Spleen (tissue), 11 donors: ENCODE measurements around the gene RET. TPM values are rescaled to one million over a fixed set of nuclear protein-coding genes. Genes with fewer than 3 reads are reported as not detected.

ENCODE experiments used
- DNase-seq: peaks from one replicate; pipeline ENCODE4 v3.0.0-alpha.2; 2020
- H3K27ac ChIP-seq, 8 donors: fragments of 200-600 bp; sonication (generic) in 7 of 8; 1 replicate in 4 of 8; 2 replicates in 4 of 8; pipeline versions ENCODE4 v1.5.0 to v1.8.0; 2016 to 2021; ENCODE audit warnings: inconsistent platforms in 4 of 8, mild to moderate bottlenecking in 4 of 8, moderate library complexity in 1 of 8
- H3K27me3 ChIP-seq, 7 donors: fragments of 200-600 bp; sonication (generic) in 6 of 7; replicated peaks in 1 of 7; 1 replicate in 4 of 7; 2 replicates in 3 of 7; pipeline versions ENCODE4 v1.5.0 to v1.8.0; 2016 to 2021; ENCODE audit warnings: inconsistent platforms in 3 of 7, mild to moderate bottlenecking in 1 of 7
- H3K36me3 ChIP-seq, 6 donors: fragments of 200-600 bp; sonication (generic) in 5 of 6; 1 replicate in 4 of 6; 2 replicates in 2 of 6; pipeline versions ENCODE4 v1.5.0 to v1.8.0; 2016 to 2021; ENCODE audit warnings: inconsistent platforms in 2 of 6
- H3K4me1 ChIP-seq, 6 donors: fragments of 200-600 bp; sonication (generic) in 5 of 6; 1 replicate in 3 of 6; 2 replicates in 3 of 6; pipeline versions ENCODE4 v1.5.0 to v1.8.0; 2016 to 2021; ENCODE audit warnings: inconsistent platforms in 3 of 6
- H3K4me3 ChIP-seq, 8 donors: fragments of 200-600 bp; sonication (generic) in 7 of 8; 1 replicate in 4 of 8; 2 replicates in 4 of 8; pipeline versions ENCODE4 v1.5.0 to v1.8.0; 2016 to 2021; ENCODE audit warnings: inconsistent platforms in 4 of 8, mild to moderate bottlenecking in 4 of 8, moderate library complexity in 2 of 8
- H3K9me3 ChIP-seq, 8 donors: fragments of 200-600 bp; sonication (generic) in 7 of 8; 1 replicate in 4 of 8; 2 replicates in 4 of 8; pipeline versions ENCODE4 v1.5.0 to v1.8.0; 2016 to 2021; ENCODE audit warnings: inconsistent platforms in 4 of 8
- POLR2A ChIP-seq, 3 donors: fragments of 450-650 bp; IDR thresholded peaks; one replicate each; pipeline ENCODE4 v1.5.1; 2017; ENCODE audit warnings: antibody characterized with exemption in 3 of 3, mild to moderate bottlenecking in 1 of 3
- POLR2AphosphoS5 ChIP-seq, 3 donors: sonication (generic); formaldehyde crosslinking; IDR thresholded peaks; one replicate each; pipeline ENCODE4 v1.5.1; 2017; ENCODE audit warnings: antibody characterized with exemption in 3 of 3
- WGBS, 5 donors: extraction: QIAGEN DNeasy Blood & Tissue Kit in 3 of 5; methylation state at CpG; one replicate each; pipeline versions ENCODE4 v1.1.5 to v1.1.7; 2013 to 2018; 5-methylcytosine and 5-hydroxymethylcytosine counted together
- intact Hi-C: fragments of 100-400 bp; cut with DNase I; formaldehyde crosslinking; loops from one replicate; pipeline ENCODE4 v1.15.0; 2023; ENCODE audit warnings: low total_unique reads
- polyA plus RNA-seq, 3 donors: library from polyadenylated mRNA; stranded (reverse); fragments of 200-250 nt; gene quantifications; one replicate each; pipeline ENCODE4 v1.2.1, GENCODE V29; 2013
- total RNA-seq, 7 donors: library from RNA; depleted of rRNA in 3 of 7; stranded (reverse); fragments of >200 nt in 3 of 7; fragmentation: NEBNext Ultra II Directional in 4 of 7; extraction: Animal tissue kit (Norgen Biotek cat#: 25700) in 4 of 7; gene quantifications; one replicate each; pipeline versions ENCODE4 v1.1.0 to v1.2.1, GENCODE V29; 2016 to 2021
- TF ChIP-seq, protein P1 (sequence below), 11 experiments: fragments of 200-600 bp in 7 of 11; fragments of 450-650 bp in 4 of 11; sonication (generic) in 4 of 11; IDR thresholded peaks in 8 of 11; conservative IDR thresholded peaks in 3 of 11; 1 replicate in 7 of 11; 2 replicates in 4 of 11; pipeline versions ENCODE4 v1.4.0 to v1.8.0; 2016 to 2021; ENCODE audit warnings: antibody characterized with exemption in 11 of 11, inconsistent platforms in 4 of 11, mild to moderate bottlenecking in 1 of 11
- donor health status: healthy with polysubstance abuse.
- donor health status: DM: no; HTN: no; CAD: no; lungs with moderate emphysema.
- donor health status: DM: no; HTN: no; CAD: no.
- donor health status: Bipolar disorder and iron deficiency.
- donor health status: healthy.
- donor health status: DM: no; HTN: no; CAD: no.
- donor health status: DM: yes; HTN: yes; CAD: no.

The RET gene
- total and polyA plus RNA-seq, 10 donors: 0.02 to 0.54 (median 0.31) TPM; not detected in 2

DNA sequence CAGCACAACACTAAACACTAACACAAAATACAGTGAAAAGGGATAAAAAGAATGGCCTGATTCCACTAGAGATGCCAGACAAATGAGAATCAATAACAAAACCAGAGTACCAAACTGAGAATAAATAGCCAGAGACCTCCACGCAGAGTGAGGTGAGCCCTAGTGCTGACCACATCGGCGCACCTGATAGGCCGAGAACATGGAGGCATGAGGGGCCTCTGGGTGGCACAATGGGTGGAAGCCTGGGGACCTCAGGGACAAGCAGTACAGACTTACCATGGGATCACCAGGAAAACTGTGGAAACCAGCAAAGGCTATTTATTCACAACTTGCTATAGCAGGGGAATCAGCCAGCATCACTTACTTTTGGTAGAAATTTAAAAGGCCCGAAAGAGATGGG, 59.6 kb downstream of the RET start:
- Histone ChIP-seq H3K4me1 (peaks cover 17 to 53% (median 33%) of the 10 kb centered on the region in 6 donors), H3K36me3 (no peaks in the 10 kb centered on the region), H3K27me3 (no peaks in the 10 kb centered on the region), H3K27ac (no peak overlapping the region), H3K4me3 (no peak overlapping the region), H3K9me3 (no peaks in the 10 kb centered on the region)
- TF ChIP-seq, protein P1, sequence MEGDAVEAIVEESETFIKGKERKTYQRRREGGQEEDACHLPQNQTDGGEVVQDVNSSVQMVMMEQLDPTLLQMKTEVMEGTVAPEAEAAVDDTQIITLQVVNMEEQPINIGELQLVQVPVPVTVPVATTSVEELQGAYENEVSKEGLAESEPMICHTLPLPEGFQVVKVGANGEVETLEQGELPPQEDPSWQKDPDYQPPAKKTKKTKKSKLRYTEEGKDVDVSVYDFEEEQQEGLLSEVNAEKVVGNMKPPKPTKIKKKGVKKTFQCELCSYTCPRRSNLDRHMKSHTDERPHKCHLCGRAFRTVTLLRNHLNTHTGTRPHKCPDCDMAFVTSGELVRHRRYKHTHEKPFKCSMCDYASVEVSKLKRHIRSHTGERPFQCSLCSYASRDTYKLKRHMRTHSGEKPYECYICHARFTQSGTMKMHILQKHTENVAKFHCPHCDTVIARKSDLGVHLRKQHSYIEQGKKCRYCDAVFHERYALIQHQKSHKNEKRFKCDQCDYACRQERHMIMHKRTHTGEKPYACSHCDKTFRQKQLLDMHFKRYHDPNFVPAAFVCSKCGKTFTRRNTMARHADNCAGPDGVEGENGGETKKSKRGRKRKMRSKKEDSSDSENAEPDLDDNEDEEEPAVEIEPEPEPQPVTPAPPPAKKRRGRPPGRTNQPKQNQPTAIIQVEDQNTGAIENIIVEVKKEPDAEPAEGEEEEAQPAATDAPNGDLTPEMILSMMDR (IDR thresholded peaks at IDR 0.05 in 8 of 11, conservative IDR thresholded peaks at IDR 0.05 in 3 of 11): no peak
- no peak for TF ChIP-seq POLR2A (IDR thresholded peaks at IDR 0.05)
- no peak for TF ChIP-seq POLR2AphosphoS5 (IDR thresholded peaks at IDR 0.05)
- WGBS, 5 donors: 93 to 98% (median 95%) methylated on average over 5 of the region's 5 CpGs
- intact Hi-C loops: no loop called here
- DNase-seq: no peak

DNA sequence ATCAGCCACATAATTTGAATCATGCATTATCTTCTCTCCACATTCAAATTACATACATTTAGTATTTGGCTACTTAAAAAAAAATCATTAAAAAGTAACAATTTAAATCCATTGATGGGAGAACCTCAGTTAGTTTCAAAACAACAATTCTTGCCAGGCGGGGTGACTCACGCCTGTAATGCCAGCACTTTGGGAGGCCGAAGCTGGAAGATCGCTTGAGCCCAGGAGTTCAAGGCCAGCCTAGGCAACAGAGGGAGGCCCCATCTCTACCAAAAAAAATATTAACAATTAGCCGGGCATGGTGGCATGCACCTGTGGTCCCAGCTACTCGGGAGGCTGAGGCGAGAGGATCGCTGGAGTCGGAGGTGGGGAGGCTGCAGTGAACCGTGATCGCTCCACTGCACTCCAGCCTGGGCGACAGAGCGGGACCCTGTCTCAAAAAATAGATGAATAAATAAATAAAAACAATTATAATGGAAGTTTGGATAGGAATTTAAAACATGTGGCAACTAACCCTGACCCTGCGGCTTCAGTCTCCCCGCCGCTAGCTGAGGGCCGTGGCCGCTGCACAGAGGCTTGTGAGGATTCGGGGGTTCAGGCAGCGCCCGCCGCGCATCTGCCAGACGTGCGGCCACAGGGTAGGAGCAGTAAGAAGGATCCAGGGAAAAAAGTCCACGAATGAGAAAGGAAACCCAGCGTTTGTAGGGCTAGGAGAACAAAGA, 60.3 kb downstream of the RET start:
- intact Hi-C loops: no loop called here
- Histone ChIP-seq H3K36me3 (no peaks in the 10 kb centered on the region), H3K9me3 (no peaks in the 10 kb centered on the region), H3K4me1 (peaks cover 21 to 60% (median 39%) of the 10 kb centered on the region in 6 donors), H3K4me3 (peak overlapping the region; percentile 63 to 92 (median 86)), H3K27me3 (no peaks in the 10 kb centered on the region), H3K27ac (peak overlapping the region; percentile 74 to 98 (median 97))
- no peak for TF ChIP-seq POLR2A (IDR thresholded peaks at IDR 0.05)
- TF ChIP-seq, protein P1 (IDR thresholded peaks at IDR 0.05 in 8 of 11, conservative IDR thresholded peaks at IDR 0.05 in 3 of 11): no peak
- peak; percentile 86 for DNase-seq
- 49 to 59% (median 52%) methylated on average over 27 of the region's 27 CpGs for WGBS, 5 donors

DNA sequence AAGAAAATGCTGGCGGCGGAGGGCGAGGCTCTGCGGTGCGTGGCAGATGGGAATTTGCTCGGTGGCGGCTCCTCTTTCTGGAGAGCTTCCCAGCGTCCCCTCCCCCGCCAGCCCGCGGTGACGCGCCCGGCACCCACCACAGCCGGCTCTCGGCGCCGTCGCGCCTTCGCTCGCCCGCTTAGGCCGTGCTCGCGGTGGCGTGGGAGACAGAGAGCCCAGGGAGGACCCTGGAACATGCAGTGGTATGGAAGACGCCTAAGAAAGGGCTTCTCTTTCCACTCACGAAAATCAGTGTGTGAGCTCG, 60.8 kb downstream of the RET start:
- no peaks in the 10 kb centered on the region for H3K36me3 ChIP-seq
- no peaks in the 10 kb centered on the region for H3K27me3 ChIP-seq
- H3K4me3 ChIP-seq: peak overlapping the region; percentile 63 to 92 (median 86)
- peak; percentile 88 for DNase-seq
- peak overlapping the region; percentile 74 to 98 (median 97) for H3K27ac ChIP-seq
- peaks cover 24 to 65% (median 44%) of the 10 kb centered on the region in 6 donors for H3K4me1 ChIP-seq
- WGBS, 5 donors: 0 to 1% (median 1%) methylated on average over 18 to 30 of the region's 30 CpGs
- H3K9me3 ChIP-seq: no peaks in the 10 kb centered on the region
- TF ChIP-seq, protein P1 (IDR thresholded peaks at IDR 0.05 in 8 of 11, conservative IDR thresholded peaks at IDR 0.05 in 3 of 11): no peak
- TF ChIP-seq POLR2AphosphoS5 (IDR thresholded peaks at IDR 0.05) (no peak), POLR2A (IDR thresholded peaks at IDR 0.05) (no peak)
- intact Hi-C loops: no loop called here

DNA sequence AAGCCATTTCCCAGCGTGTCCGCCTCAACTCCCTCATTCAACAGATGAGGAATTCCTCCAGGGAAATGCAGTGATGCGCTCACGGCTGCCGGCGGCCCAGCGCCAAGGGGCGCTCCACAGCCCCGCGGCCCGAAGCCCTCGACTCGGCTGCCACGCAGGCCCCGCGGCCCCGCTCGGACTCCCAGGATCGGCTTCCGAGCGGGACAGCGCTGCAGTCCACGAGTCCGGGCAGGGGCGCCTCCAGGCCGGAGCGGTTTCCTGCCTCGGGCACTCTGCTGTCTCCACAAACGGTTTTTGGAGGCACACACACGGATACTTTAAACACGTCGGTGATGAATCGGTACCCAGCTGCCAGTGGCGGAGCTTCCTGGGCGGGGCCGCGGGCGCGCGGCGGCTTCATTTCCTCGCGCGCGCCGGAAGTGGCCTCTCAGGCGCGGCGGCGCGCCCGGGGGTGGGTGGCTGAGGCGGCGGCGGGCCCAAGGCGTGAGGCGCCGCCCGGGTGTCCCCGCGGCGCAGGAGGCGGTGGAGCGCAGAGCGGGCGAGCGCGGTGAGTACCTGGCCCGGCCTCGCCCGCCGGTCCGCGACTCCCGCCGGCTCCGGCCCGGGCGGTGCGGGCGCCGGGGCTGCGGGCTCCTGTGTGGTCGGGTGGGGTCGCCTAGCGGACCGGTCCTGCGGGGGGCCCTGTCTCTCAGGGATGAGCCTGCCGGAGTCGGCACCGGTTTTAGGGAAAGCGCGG, 61.3 kb downstream of the RET start, which contains the start of gene CSGALNACT2:
CSGALNACT2 (plus strand) TSS at position 425 of the 736 bp plus-strand sequence. CDS start 16,705 bp downstream, outside the sequence.
- Histone ChIP-seq H3K9me3 (no peaks in the 10 kb centered on the region), H3K4me3 (peak within 1 kb of the TSS; percentile 63 to 92 (median 86)), H3K36me3 (no peaks in the 10 kb centered on the region), H3K4me1 (peaks cover 24 to 70% (median 48%) of the 10 kb centered on the region in 6 donors), H3K27ac (peak within 1 kb of the TSS; percentile 74 to 98 (median 97)), H3K27me3 (no peaks in the 10 kb centered on the region)
- intact Hi-C loops: no loop called here
- TF ChIP-seq POLR2AphosphoS5 (IDR thresholded peaks at IDR 0.05) (peak; percentile 85 to 92 (median 86)), POLR2A (IDR thresholded peaks at IDR 0.05) (peak in 2 of 3 donors; percentile 60 to 68)
- TF ChIP-seq, protein P1 (IDR thresholded peaks at IDR 0.05 in 8 of 11, conservative IDR thresholded peaks at IDR 0.05 in 3 of 11): no peak
- peak; percentile 97 for DNase-seq
- 0 to 1% (median 0%) methylated on average over 11 to 93 of the region's 93 CpGs for WGBS, 5 donors
